GM12878 (cell line): ENCODE data around the gene UNC80. TPM values are rescaled to one million over a fixed set of nuclear protein-coding genes. Genes with fewer than 3 reads are reported as not detected.

ENCODE experiments used
- ATAC-seq: fragments of 200-7000 bp; cut with Tn5 transposase; 3 replicates; pipeline ENCODE4 v1.9.1; 2020; ENCODE audit warnings: mild to moderate bottlenecking, moderate library complexity
- BruUV-seq: library from RNA; stranded (reverse); fragments of 400-500 nt; replicated peaks from 2 replicates; lab custom pipeline; 2021; lab: Mats Ljungman, UMichigan
- CTCF ChIA-PET: fragments of 300-600 bp; sonication (Branson Sonifier 250); formaldehyde crosslinking; extraction: SDS; loops from one replicate; lab custom pipeline; 2021; ENCODE audit warnings: inconsistent platforms; lab: Yijun Ruan, JAX
- POLR2A ChIA-PET: fragments of 350-600 bp; formaldehyde crosslinking; extraction: SDS; loops from one replicate; lab custom pipeline; 2021; ENCODE audit warnings: inconsistent platforms; lab: Charles Lee
- RAD21 ChIA-PET: fragments of 300-600 bp; sonication (Branson Sonifier 250); formaldehyde crosslinking; loops from one replicate; lab custom pipeline; 2023; ENCODE audit warnings: antibody characterized with exemption; ENCODE audit not compliant: unreplicated experiment; lab: Charles Lee
- SMC1A ChIA-PET: fragments of 300-600 bp; sonication (Branson Sonifier 250); formaldehyde crosslinking; loops from one replicate; lab custom pipeline; 2023; ENCODE audit not compliant: unreplicated experiment, uncharacterized antibody; lab: Charles Lee
- DNase-seq: peaks from one replicate; pipeline ENCODE4 v3.0.0-alpha.2; 2011; ENCODE audit warnings: low read depth, low spot score
- FAIRE-seq: peaks from 3 replicates; lab custom pipeline; 2011; peaks lifted over from hg19 to GRCh38; lab: Jason Lieb, UNC
- H2AFZ ChIP-seq: 2 replicates; pipeline ENCODE4 v1.6.0; 2011; ENCODE audit warnings: low read depth, low read length, control low read depth; ENCODE audit not compliant: control insufficient read depth
- H3K27ac ChIP-seq: 2 replicates; pipeline ENCODE4 v1.5.1; 2011; ENCODE audit warnings: control low read depth; ENCODE audit not compliant: control insufficient read depth, insufficient read depth
- H3K27me3 ChIP-seq, 2 experiments: replicated peaks in 1 of 2; 2 replicates each; pipeline versions ENCODE4 v1.6.0 to v1.6.1; 2011; ENCODE audit warnings: low read length in 1 of 2; ENCODE audit not compliant: control insufficient read depth in 2 of 2, insufficient read depth in 2 of 2
- H3K36me3 ChIP-seq, 2 experiments: 2 replicates each; pipeline ENCODE4 v1.5.1; 2011; ENCODE audit warnings: low read length in 1 of 2; ENCODE audit not compliant: control insufficient read depth in 2 of 2, insufficient read depth in 2 of 2
- H3K4me1 ChIP-seq: 2 replicates; pipeline ENCODE4 v1.6.1; 2011; ENCODE audit warnings: mild to moderate bottlenecking, low read length, moderate library complexity, mixed read lengths; ENCODE audit not compliant: control insufficient read depth, insufficient read depth
- H3K4me2 ChIP-seq: 2 replicates; pipeline ENCODE4 v1.6.0; 2011; ENCODE audit warnings: control low read depth; ENCODE audit not compliant: control insufficient read depth, insufficient read depth
- H3K4me3 ChIP-seq: fragments of 200-600 bp; sonication (generic); 2 replicates; pipeline ENCODE4 v1.5.1; 2016
- H3K79me2 ChIP-seq: 2 replicates; pipeline ENCODE4 v1.6.0; 2011; ENCODE audit warnings: low read length; ENCODE audit not compliant: control insufficient read depth, insufficient read depth
- H3K9ac ChIP-seq: 2 replicates; pipeline ENCODE4 v1.8.0; 2011; ENCODE audit warnings: low read length, control low read depth, mixed read lengths; ENCODE audit not compliant: control insufficient read depth, insufficient read depth
- H3K9me3 ChIP-seq: replicated peaks from 3 replicates; pipeline ENCODE4 v1.5.1; 2011; ENCODE audit warnings: mild to moderate bottlenecking, low read length; ENCODE audit not compliant: control insufficient read depth, insufficient read depth
- H4K20me1 ChIP-seq: 2 replicates; pipeline ENCODE4 v1.6.0; 2011; ENCODE audit not compliant: control insufficient read depth, insufficient read depth
- BRCA1 ChIP-seq: IDR thresholded peaks from 2 replicates; pipeline ENCODE4 v1.6.1; 2011; ENCODE audit warnings: low read depth, low read length, improper control_type of control experiment
- CHD2 ChIP-seq: IDR thresholded peaks from 2 replicates; pipeline ENCODE4 v1.6.1; 2011; ENCODE audit warnings: low read depth, low read length, improper control_type of control experiment, borderline replicate concordance
- HDGF ChIP-seq: fragments of 450-650 bp; IDR thresholded peaks from 2 replicates; pipeline ENCODE4 v1.6.1; 2016; ENCODE audit warnings: antibody characterized with exemption
- KDM1A ChIP-seq: fragments of 200-600 bp; sonication (generic); IDR thresholded peaks from 2 replicates; pipeline ENCODE4 v1.6.1; 2016; ENCODE audit warnings: borderline replicate concordance
- MYC ChIP-seq: IDR thresholded peaks from 2 replicates; pipeline ENCODE4 v1.6.1; 2011; ENCODE audit warnings: mild to moderate bottlenecking, low read length, moderate library complexity, inconsistent platforms; ENCODE audit not compliant: insufficient read depth, insufficient replicate concordance, insufficient read length, severe bottlenecking
- NRF1 ChIP-seq: conservative IDR thresholded peaks from 2 replicates; pipeline ENCODE4 v1.6.1; 2011; ENCODE audit warnings: mild to moderate bottlenecking, low read depth, low read length, improper control_type of control experiment
- PAX8 ChIP-seq: fragments of 450-650 bp; IDR thresholded peaks from 2 replicates; pipeline ENCODE4 v1.6.1; 2017; ENCODE audit warnings: mild to moderate bottlenecking, moderate library complexity
- POLR2A ChIP-seq: IDR thresholded peaks from 2 replicates; pipeline ENCODE4 v1.6.1; 2011; ENCODE audit warnings: low read depth, mild to moderate bottlenecking, low read length
- RUNX3 ChIP-seq: IDR thresholded peaks from 2 replicates; pipeline ENCODE4 v1.6.1; 2012; ENCODE audit warnings: low read length, inconsistent platforms
- SREBF2 ChIP-seq: IDR thresholded peaks from 2 replicates; pipeline ENCODE4 v1.6.1; 2012; ENCODE audit warnings: mild to moderate bottlenecking, low read length
- YBX1 ChIP-seq: fragments of 450-650 bp; IDR thresholded peaks from 2 replicates; pipeline ENCODE4 v1.6.1; 2016; ENCODE audit warnings: antibody characterized with exemption
- YY1 ChIP-seq: IDR thresholded peaks from 2 replicates; pipeline ENCODE4 v1.6.1; 2011; ENCODE audit warnings: low read depth, mild to moderate bottlenecking, low read length
- ZNF217 ChIP-seq: fragments of 450-650 bp; IDR thresholded peaks from 2 replicates; pipeline ENCODE4 v1.6.1; 2017; ENCODE audit warnings: antibody characterized with exemption, mild to moderate bottlenecking
- ZNF384 ChIP-seq: IDR thresholded peaks from 2 replicates; pipeline ENCODE4 v1.6.1; 2012; ENCODE audit warnings: low read depth, mild to moderate bottlenecking, low read length, improper control_type of control experiment, borderline replicate concordance
- WGBS: methylation state at CpG from one replicate; pipeline ENCODE4 v1.1.6; 2016; ENCODE audit warnings: low lambda C conversion rate; ENCODE audit not compliant: insufficient replicate concordance, insufficient coverage; ENCODE audit errors: missing lambda C conversion rate; 5-methylcytosine and 5-hydroxymethylcytosine counted together
- in situ Hi-C: fragments of 300-500 bp; cut with MboI; formaldehyde crosslinking; loops from 9 replicates; pipeline ENCODE4 v1.14.3; 2018; ENCODE audit warnings: mixed read lengths
- intact Hi-C: fragments of 100-400 bp; cut with micrococcal nuclease; formaldehyde crosslinking; loops from one replicate; pipeline ENCODE4 v1.14.2; 2022; ENCODE audit not compliant: unreplicated experiment
- polyA plus RNA-seq, 11 experiments: library from polyadenylated mRNA; depleted of rRNA in 4 of 11; unstranded in 6 of 11; stranded (reverse) in 5 of 11; fragments of >200 nt; fragmentation: Nextera tagmentation in 4 of 11; fragmentation: Illumina TruSeq in 1 of 11; extraction: Ambion mirVana in 4 of 11; extraction: Trizol in 1 of 11; gene quantifications; 1 replicate in 1 of 11; 2 replicates in 10 of 11; pipeline versions ENCODE4 v1.2.1 to v1.2.3, GENCODE V29; 2011 to 2016; ENCODE audit warnings: inconsistent platforms in 2 of 11, missing spikeins in 2 of 11, low read depth in 1 of 11
- total RNA-seq, 4 experiments: library from RNA; depleted of rRNA in 3 of 4; stranded (reverse); fragments of >200 nt in 3 of 4; fragmentation: Illumina TruSeq in 1 of 4; extraction: Trizol in 1 of 4; gene quantifications; 2 replicates each; pipeline versions ENCODE4 v1.2.1 to v1.2.3, GENCODE V29; 2013 to 2021
- TF ChIP-seq, protein P1 (sequence below): IDR thresholded peaks from 2 replicates; pipeline ENCODE4 v1.6.1; 2011; ENCODE audit warnings: low read depth, mild to moderate bottlenecking, low read length, moderate library complexity, borderline replicate concordance; ENCODE audit errors: extremely low read depth
- TF ChIP-seq, protein P2 (sequence below): IDR thresholded peaks from 2 replicates; pipeline ENCODE4 v1.6.1; 2011; ENCODE audit warnings: borderline replicate concordance, low read depth, mild to moderate bottlenecking, moderate library complexity, mixed read lengths, low read length; ENCODE audit not compliant: insufficient read depth; ENCODE audit errors: extremely low read length
- TF ChIP-seq, protein P3 (sequence below): fragments of 450-650 bp; IDR thresholded peaks from 2 replicates; pipeline ENCODE4 v1.6.1; 2016; ENCODE audit warnings: mild to moderate bottlenecking, moderate library complexity, borderline replicate concordance
- TF ChIP-seq, protein P4 (sequence below): IDR thresholded peaks from 2 replicates; pipeline ENCODE4 v1.6.1; 2012; ENCODE audit warnings: low read depth, low read length, improper control_type of control experiment

The UNC80 gene
- total and polyA plus RNA-seq, 10 of the 15 experiments (the other 5 are each of a cell fraction or from before 2014, with no cell fraction given): not detected

DNA sequence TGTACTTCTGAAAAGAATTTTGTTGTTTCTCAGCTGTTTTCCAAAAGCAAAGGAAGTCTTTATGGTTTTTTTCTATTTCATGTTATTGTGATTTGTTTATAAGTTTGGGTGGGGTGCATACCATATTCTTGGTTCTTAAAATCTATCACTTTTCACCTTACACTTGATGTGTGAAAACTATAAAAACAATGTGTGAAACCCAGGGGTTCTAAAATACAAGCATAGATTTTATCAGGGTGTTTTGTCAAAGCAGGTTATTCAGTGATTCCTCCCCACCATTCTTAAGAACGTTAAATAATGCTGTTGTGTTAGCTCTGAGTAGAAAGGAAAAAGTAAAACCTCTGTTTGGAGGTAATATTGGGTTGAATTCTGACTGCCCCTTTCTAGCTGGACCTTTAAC, 248.5 kb downstream of the UNC80 start:
- TF ChIP-seq ZNF384: no peak
- no peak for TF ChIP-seq YBX1
- TF ChIP-seq, protein P1, sequence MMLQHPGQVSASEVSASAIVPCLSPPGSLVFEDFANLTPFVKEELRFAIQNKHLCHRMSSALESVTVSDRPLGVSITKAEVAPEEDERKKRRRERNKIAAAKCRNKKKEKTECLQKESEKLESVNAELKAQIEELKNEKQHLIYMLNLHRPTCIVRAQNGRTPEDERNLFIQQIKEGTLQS: no peak
- TF ChIP-seq, protein P2, sequence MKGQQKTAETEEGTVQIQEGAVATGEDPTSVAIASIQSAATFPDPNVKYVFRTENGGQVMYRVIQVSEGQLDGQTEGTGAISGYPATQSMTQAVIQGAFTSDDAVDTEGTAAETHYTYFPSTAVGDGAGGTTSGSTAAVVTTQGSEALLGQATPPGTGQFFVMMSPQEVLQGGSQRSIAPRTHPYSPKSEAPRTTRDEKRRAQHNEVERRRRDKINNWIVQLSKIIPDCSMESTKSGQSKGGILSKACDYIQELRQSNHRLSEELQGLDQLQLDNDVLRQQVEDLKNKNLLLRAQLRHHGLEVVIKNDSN: no peak
- TF ChIP-seq ZNF217: no peak
- TF ChIP-seq HDGF: no peak
- TF ChIP-seq, protein P3, sequence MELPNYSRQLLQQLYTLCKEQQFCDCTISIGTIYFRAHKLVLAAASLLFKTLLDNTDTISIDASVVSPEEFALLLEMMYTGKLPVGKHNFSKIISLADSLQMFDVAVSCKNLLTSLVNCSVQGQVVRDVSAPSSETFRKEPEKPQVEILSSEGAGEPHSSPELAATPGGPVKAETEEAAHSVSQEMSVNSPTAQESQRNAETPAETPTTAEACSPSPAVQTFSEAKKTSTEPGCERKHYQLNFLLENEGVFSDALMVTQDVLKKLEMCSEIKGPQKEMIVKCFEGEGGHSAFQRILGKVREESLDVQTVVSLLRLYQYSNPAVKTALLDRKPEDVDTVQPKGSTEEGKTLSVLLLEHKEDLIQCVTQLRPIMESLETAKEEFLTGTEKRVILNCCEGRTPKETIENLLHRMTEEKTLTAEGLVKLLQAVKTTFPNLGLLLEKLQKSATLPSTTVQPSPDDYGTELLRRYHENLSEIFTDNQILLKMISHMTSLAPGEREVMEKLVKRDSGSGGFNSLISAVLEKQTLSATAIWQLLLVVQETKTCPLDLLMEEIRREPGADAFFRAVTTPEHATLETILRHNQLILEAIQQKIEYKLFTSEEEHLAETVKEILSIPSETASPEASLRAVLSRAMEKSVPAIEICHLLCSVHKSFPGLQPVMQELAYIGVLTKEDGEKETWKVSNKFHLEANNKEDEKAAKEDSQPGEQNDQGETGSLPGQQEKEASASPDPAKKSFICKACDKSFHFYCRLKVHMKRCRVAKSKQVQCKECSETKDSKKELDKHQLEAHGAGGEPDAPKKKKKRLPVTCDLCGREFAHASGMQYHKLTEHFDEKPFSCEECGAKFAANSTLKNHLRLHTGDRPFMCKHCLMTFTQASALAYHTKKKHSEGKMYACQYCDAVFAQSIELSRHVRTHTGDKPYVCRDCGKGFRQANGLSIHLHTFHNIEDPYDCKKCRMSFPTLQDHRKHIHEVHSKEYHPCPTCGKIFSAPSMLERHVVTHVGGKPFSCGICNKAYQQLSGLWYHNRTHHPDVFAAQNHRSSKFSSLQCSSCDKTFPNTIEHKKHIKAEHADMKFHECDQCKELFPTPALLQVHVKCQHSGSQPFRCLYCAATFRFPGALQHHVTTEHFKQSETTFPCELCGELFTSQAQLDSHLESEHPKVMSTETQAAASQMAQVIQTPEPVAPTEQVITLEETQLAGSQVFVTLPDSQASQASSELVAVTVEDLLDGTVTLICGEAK: no peak
- TF ChIP-seq, protein P4, sequence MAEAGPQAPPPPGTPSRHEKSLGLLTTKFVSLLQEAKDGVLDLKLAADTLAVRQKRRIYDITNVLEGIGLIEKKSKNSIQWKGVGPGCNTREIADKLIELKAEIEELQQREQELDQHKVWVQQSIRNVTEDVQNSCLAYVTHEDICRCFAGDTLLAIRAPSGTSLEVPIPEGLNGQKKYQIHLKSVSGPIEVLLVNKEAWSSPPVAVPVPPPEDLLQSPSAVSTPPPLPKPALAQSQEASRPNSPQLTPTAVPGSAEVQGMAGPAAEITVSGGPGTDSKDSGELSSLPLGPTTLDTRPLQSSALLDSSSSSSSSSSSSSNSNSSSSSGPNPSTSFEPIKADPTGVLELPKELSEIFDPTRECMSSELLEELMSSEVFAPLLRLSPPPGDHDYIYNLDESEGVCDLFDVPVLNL: no peak
- no peak for TF ChIP-seq BRCA1
- no peak for TF ChIP-seq CHD2
- TF ChIP-seq SREBF2: no peak
- no peak for TF ChIP-seq KDM1A
- TF ChIP-seq YY1: no peak
- TF ChIP-seq POLR2A: no peak
- no peak for TF ChIP-seq RUNX3
- no peak for TF ChIP-seq PAX8
- no peak for TF ChIP-seq MYC
- TF ChIP-seq NRF1: no peak
- TF ChIP-seq, all 136 proteins: peak for 0
- Histone ChIP-seq H3K4me1 (no peaks in the 10 kb centered on the region), H3K4me3 (no peak overlapping the region), H3K27ac (no peak overlapping the region), H4K20me1 (no peaks in the 10 kb centered on the region), H3K36me3 (peaks cover 2 to 34% of the 10 kb centered on the region in 2 experiments; a peak in 3 of 4 replicates), H3K79me2 (no peaks in the 10 kb centered on the region), H3K9me3 (no peaks in the 10 kb centered on the region), H3K4me2 (no peak overlapping the region), H2AFZ (no peak overlapping the region), H3K27me3 (no peaks in the 10 kb centered on the region), H3K9ac (no peak overlapping the region)
- ChIA-PET POLR2A (no interaction called here), CTCF (interaction anchor here (0.7 to 1.1 kb wide), 2 partner anchors 8 to 64 kb away, joined by 3 to 4 read pairs; no protein-coding TSS in a partner anchor), SMC1A (interaction anchor here (1.4 to 1.8 kb wide), 2 partner anchors 8 to 16 kb away, joined by 4 to 5 read pairs; no protein-coding TSS in a partner anchor), RAD21 (no interaction called here)
- FAIRE-seq (no peak), ATAC-seq (no peak), DNase-seq (no peak)
- in situ Hi-C loops (no loop called here), intact Hi-C loops (no loop called here)
- 100% methylated on average over 1 of the region's 1 CpG for WGBS
- BruUV-seq: no TSS peak
